SK-N-SH (cell line): ENCODE measurements around the gene ZNF414.

Source experiments
- CTCF ChIP-seq: fragments of 200-600 bp; sonication (generic); IDR thresholded peaks from 2 replicates; pipeline ENCODE4 v1.6.1; 2017; ENCODE audit warnings: antibody characterized with exemption, mild to moderate bottlenecking, moderate library complexity
- SIN3A ChIP-seq: IDR thresholded peaks from 2 replicates; pipeline ENCODE4 v1.6.1; 2012; ENCODE audit warnings: low read depth, mild to moderate bottlenecking, low read length, moderate library complexity, borderline replicate concordance
- TAF1 ChIP-seq: IDR thresholded peaks from 2 replicates; pipeline ENCODE4 v1.6.1; 2012; ENCODE audit warnings: low read depth, mild to moderate bottlenecking, low read length, moderate library complexity, borderline replicate concordance

- TF ChIP-seq TAF1 (no peak), CTCF (no peak), SIN3A (no peak)
These were observed 36.1 kb upstream of the ZNF414 start for GRCh38 chr19:8550070-8550469.
